ENCODE results near the gene DNAI2. TPM values are rescaled to one million over a fixed set of nuclear protein-coding genes. Genes with fewer than 3 reads are reported as not detected.

Gene DNAI2
- polyA plus RNA-seq, 1 of the 3 experiments (the other 2 are of a cell fraction) = not detected

GRCh38 chr17:74276541-74277009 is 2.5 kb downstream of the DNAI2 start:
- no peak overlapping the region for H3K4me3 ChIP-seq (ENCODE audit: low read depth in 2 of 2, low read length in 1 of 2)
- no peaks in the 10 kb centered on the region for H4K20me1 ChIP-seq (ENCODE audit: insufficient read depth)
- TF ChIP-seq CHD2 (IDR thresholded peaks at IDR 0.05; ENCODE audit: low read length, partially characterized antibody) = no peak
- TF ChIP-seq FOXM1 (IDR thresholded peaks at IDR 0.05; ENCODE audit: low read depth) = no peak
- no peak for TF ChIP-seq POLR2AphosphoS5 (IDR thresholded peaks at IDR 0.05; ENCODE audit: low read depth, low read length)
- no peak for TF ChIP-seq MAX (IDR thresholded peaks at IDR 0.05; ENCODE audit: low read depth)
- no peak for TF ChIP-seq RXRA (IDR thresholded peaks at IDR 0.05; ENCODE audit: borderline replicate concordance, low read depth)
- no peak for TF ChIP-seq SMC3 (IDR thresholded peaks at IDR 0.05; ENCODE audit: low read depth, low read length)
- TF ChIP-seq RCOR1 (IDR thresholded peaks at IDR 0.05; ENCODE audit: low read length) = no peak
- TF ChIP-seq FOXJ3 (CRISPR knock-in tag; IDR thresholded peaks at IDR 0.05) = no peak
- TF ChIP-seq ZBTB33 (IDR thresholded peaks at IDR 0.05; ENCODE audit: borderline replicate concordance, low read depth) = no peak
- TF ChIP-seq FOSL2 (IDR thresholded peaks at IDR 0.05; ENCODE audit: borderline replicate concordance, low read depth) = no peak
- TF ChIP-seq ELF1 (IDR thresholded peaks at IDR 0.05) = no peak
- no peak for TF ChIP-seq USF2 (IDR thresholded peaks at IDR 0.05; ENCODE audit: borderline replicate concordance, low read depth, low read length)
- no peak for TF ChIP-seq RFX5 (IDR thresholded peaks at IDR 0.05; ENCODE audit: low read length)
- TF ChIP-seq TCF12 (IDR thresholded peaks at IDR 0.05) = no peak
- TF ChIP-seq CTCF (IDR thresholded peaks at IDR 0.05) = no peak
- DNase-seq = no peak
- H3K4me2 ChIP-seq = no peak overlapping the region
- no peak overlapping the region for H2AFZ ChIP-seq (ENCODE audit: low read depth)
- no peaks in the 10 kb centered on the region for H3K79me2 ChIP-seq (ENCODE audit: insufficient read depth)
- no peak overlapping the region for H3K9ac ChIP-seq
- no peak overlapping the region for H3K27ac ChIP-seq (ENCODE audit: low read depth in 2 of 2, low read length in 1 of 2)
- no peaks in the 10 kb centered on the region for H3F3A ChIP-seq (replicated peaks; ENCODE audit: insufficient read depth)
- no peaks in the 10 kb centered on the region for H3K9me2 ChIP-seq
- no peaks in the 10 kb centered on the region for H3K4me1 ChIP-seq (ENCODE audit: control insufficient read depth in 1 of 2, insufficient read depth in 2 of 2, low read depth in 1 of 2, low read length in 1 of 2)
- POLR2A ChIA-PET = no interaction called here
- H3K9me3 ChIP-seq = no peaks in the 10 kb centered on the region
- WGBS (ENCODE audit: low lambda C conversion rate) = 30% methylated on average over 5 of the region's 5 CpGs
- H3K36me3 ChIP-seq (replicated peaks in 1 of 2; ENCODE audit: control insufficient read depth in 1 of 2, insufficient read depth in 2 of 2, low read length in 1 of 2) = no peaks in the 10 kb centered on the region
- H3K27me3 ChIP-seq (ENCODE audit: insufficient read depth) = no peaks in the 10 kb centered on the region
- CTCF ChIA-PET = interaction anchor here (0.7 to 0.8 kb wide), 2 partner anchors 20 to 31 kb away, joined by 3 read pairs; no protein-coding TSS in a partner anchor

Measured in SK-N-SH (cell line).